Measurements from ENCODE around the gene FGD3.

Gene FGD3

DNA sequence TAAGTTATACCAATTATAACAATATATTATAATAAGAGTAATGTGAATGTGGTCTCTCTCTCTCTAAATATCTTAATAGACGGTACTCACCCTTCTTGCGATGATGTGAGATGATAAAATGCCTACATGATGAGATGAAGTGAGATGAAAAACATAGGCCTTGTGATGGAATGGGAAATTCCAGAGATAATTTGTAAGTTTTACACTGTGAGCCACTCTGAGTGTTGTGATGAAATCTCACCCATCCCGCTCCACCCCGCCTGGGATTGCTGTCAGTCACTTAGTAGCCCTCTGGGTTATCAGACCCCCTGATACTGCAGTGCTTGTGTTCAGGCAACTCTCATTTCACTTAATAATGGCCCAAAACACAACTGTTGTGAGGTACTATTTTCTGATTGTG, 121.6 kb downstream of the FGD3 start:
- Histone ChIP-seq H3K27me3 (ENCODE audit: insufficient read depth, low read length) (no peaks in the 10 kb centered on the region), H3K9ac (ENCODE audit: low read depth, low read length) (no peak overlapping the region), H3K27ac (ENCODE audit: low read depth, low read length) (no peak overlapping the region), H3K36me3 (ENCODE audit: insufficient read depth, low read length) (no peaks in the 10 kb centered on the region), H3K4me1 (ENCODE audit: insufficient read depth, low read length) (no peaks in the 10 kb centered on the region), H3K9me3 (ENCODE audit: insufficient read depth, low read depth, low read length) (no peaks in the 10 kb centered on the region), H3K4me3 (ENCODE audit: low read length) (no peak overlapping the region)
- WGBS, result 94% methylated on average over 4 of the region's 4 CpGs

DNA sequence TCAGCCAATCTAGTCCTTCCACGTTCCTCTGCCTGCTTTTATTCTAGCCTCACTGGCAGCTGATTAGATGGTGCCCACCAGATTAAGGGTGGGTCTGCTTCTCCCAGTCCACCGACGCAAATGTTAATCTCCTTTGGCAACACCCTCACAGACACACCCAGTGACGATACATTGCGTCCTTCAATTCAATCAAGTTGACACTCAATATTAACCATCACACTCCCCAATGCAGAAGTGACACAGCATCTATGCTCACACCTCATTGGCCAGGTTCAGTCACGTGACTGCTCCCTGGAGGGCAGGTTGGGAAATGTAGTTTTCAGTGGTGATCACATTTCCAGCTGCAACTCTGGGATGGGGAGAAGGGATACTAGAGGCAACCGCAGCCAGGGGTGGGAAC, 124.1 kb downstream of the FGD3 start:
- H3K4me1 ChIP-seq (ENCODE audit: insufficient read depth, low read length), result no peaks in the 10 kb centered on the region

DNA sequence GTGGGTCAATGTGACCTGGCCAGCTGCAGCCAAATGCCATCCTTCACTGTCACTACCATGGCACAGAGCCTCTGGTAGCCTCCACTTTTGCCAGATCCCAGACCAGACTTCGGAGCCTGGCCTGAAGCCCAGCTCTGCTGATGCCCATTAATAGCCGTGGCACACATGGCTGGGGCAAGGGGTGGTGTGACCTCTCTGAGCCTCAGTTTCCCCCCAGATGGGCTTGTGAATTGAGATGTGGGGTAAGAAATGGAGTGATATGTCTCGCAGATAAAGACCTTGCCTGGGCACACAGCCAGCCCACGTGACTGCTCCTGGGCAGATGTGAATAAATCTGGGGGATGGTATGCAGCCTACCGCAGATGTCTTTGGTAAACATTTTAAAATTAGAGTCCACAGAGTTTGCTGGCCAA, 125.1 kb downstream of the FGD3 start:
- no peak overlapping the region for H3K4me3 ChIP-seq (ENCODE audit: low read length)
- no peaks in the 10 kb centered on the region for H3K27me3 ChIP-seq (ENCODE audit: insufficient read depth, low read length)
- H3K27ac ChIP-seq (ENCODE audit: low read depth, low read length), result no peak overlapping the region
- H3K9me3 ChIP-seq (ENCODE audit: insufficient read depth, low read depth, low read length), result no peaks in the 10 kb centered on the region
- no peaks in the 10 kb centered on the region for H3K4me1 ChIP-seq (ENCODE audit: insufficient read depth, low read length)
- H3K9ac ChIP-seq (ENCODE audit: low read depth, low read length), result no peak overlapping the region
- 94% methylated on average over 5 of the region's 5 CpGs for WGBS
- no peaks in the 10 kb centered on the region for H3K36me3 ChIP-seq (ENCODE audit: insufficient read depth, low read length)

More for the DNA sequence above, 124.1 kb downstream of the FGD3 start:
- H3K9ac ChIP-seq (ENCODE audit: low read depth, low read length), result no peak overlapping the region
- H3K9me3 ChIP-seq (ENCODE audit: insufficient read depth, low read depth, low read length), result no peaks in the 10 kb centered on the region
- no peak overlapping the region for H3K4me3 ChIP-seq (ENCODE audit: low read length)
- WGBS, result 89% methylated on average over 7 of the region's 7 CpGs
- H3K27me3 ChIP-seq (ENCODE audit: insufficient read depth, low read length), result no peaks in the 10 kb centered on the region
- H3K36me3 ChIP-seq (ENCODE audit: insufficient read depth, low read length), result no peaks in the 10 kb centered on the region
- H3K27ac ChIP-seq (ENCODE audit: low read depth, low read length), result no peak overlapping the region

DNA sequence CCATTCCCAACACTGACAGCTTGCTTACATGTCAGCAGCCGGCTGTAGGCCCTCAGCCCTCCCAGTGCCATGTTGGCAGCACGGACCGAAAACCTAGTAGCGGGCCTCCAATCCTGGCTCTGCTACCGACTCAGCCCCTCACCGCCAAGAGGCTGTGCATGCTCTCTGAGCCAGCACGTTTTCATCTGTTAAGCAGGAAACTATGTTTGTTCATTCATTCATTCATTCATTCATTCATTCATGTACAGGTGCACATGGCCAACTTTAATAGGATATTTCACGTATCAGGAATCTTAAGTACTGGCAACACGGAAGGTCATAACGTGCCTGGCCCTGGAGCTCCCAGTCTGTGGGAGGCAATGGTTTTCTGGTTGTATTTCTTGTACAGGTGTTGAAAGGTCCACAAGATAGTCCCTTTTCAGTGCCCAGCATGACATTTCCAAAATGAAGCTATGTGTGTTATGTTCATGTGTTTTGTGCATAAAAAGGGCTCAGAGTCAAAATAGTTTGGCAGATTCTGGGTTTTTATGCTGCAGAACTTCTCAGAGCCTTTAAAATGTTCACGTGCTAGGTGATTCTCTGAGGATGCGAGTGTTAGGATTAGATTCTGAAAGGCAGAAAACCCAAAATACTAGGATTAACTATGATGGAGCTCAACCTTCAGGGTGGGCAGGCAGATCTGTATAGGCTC, 128.9 kb downstream of the FGD3 start:
- no peaks in the 10 kb centered on the region for H3K4me1 ChIP-seq (ENCODE audit: insufficient read depth, low read length)
- H3K4me3 ChIP-seq (ENCODE audit: low read length), result no peak overlapping the region
- 92% methylated on average over 12 of the region's 12 CpGs for WGBS
- no peaks in the 10 kb centered on the region for H3K36me3 ChIP-seq (ENCODE audit: insufficient read depth, low read length)
- no peak overlapping the region for H3K9ac ChIP-seq (ENCODE audit: low read depth, low read length)
- no peaks in the 10 kb centered on the region for H3K9me3 ChIP-seq (ENCODE audit: insufficient read depth, low read depth, low read length)
- H3K27ac ChIP-seq (ENCODE audit: low read depth, low read length), result no peak overlapping the region
- no peaks in the 10 kb centered on the region for H3K27me3 ChIP-seq (ENCODE audit: insufficient read depth, low read length)

DNA sequence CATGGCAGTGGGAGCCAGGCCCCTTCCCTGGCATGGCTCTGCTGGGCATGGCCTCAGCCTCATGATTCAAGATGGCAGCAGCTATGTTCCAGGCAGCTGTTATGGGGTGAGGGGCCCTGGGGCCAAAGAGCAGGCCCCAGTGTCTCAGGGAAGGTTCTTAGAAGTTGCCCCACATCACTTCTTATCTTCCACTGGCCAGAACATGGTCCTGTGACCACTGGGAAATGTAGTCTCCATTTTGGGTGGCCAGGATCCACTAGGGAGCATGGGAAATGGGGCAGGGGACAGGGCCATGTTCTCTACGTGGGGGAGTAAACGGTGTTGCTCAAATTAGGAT, 129.4 kb downstream of the FGD3 start:
- H3K9ac ChIP-seq (ENCODE audit: low read depth, low read length), result no peak overlapping the region
- H3K27me3 ChIP-seq (ENCODE audit: insufficient read depth, low read length), result no peaks in the 10 kb centered on the region
- 100% methylated on average over 2 of the region's 2 CpGs for WGBS
- no peaks in the 10 kb centered on the region for H3K9me3 ChIP-seq (ENCODE audit: insufficient read depth, low read depth, low read length)
- H3K36me3 ChIP-seq (ENCODE audit: insufficient read depth, low read length), result no peaks in the 10 kb centered on the region
- no peaks in the 10 kb centered on the region for H3K4me1 ChIP-seq (ENCODE audit: insufficient read depth, low read length)
- H3K27ac ChIP-seq (ENCODE audit: low read depth, low read length), result no peak overlapping the region
- no peak overlapping the region for H3K4me3 ChIP-seq (ENCODE audit: low read length)

DNA sequence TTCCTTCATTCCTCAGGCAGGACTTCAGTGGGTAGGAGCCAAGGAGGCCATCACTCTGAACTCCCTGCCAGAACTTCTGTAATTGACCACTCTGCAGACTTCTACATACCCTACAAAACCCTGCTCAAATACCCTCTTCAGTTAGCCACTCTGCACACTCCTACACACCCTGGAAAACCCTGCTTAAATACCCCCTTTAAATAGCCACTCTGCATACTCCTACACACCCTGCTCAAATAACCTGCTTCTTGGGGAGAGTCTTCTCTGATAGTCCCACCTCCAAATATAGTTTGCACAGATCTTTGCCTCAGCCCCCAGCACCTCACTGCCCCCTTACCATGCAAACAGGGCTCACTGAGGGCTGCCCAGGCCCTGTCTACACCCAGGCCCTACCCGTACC, 130.0 kb downstream of the FGD3 start:
- Histone ChIP-seq H3K9me3 (ENCODE audit: insufficient read depth, low read depth, low read length) (no peaks in the 10 kb centered on the region), H3K4me1 (ENCODE audit: insufficient read depth, low read length) (no peaks in the 10 kb centered on the region), H3K4me3 (ENCODE audit: low read length) (no peak overlapping the region), H3K27ac (ENCODE audit: low read depth, low read length) (no peak overlapping the region), H3K9ac (ENCODE audit: low read depth, low read length) (no peak overlapping the region), H3K36me3 (ENCODE audit: insufficient read depth, low read length) (no peaks in the 10 kb centered on the region), H3K27me3 (ENCODE audit: insufficient read depth, low read length) (no peaks in the 10 kb centered on the region)
- 85% methylated on average over 1 of the region's 1 CpG for WGBS

DNA sequence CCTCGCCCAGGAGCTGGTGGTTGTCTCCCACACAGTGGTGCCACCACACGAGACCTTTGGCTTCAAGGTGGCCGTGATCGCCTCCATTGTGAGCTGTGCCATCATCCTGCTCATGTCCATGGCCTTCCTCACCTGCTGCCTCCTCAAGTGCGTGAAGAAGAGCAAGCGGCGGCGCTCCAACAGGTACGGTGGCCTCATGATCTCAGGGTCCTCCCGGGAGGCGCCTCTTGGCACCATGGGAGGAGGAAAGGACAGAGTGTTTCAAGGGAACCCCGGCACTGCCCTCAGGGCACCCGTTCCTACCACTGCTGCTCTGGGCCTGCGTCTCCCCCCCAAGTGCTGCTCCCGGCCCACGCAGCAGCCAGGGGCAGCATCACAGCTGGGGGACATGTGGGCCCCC, 130.5 kb downstream of the FGD3 start:
- no peaks in the 10 kb centered on the region for H3K4me1 ChIP-seq (ENCODE audit: insufficient read depth, low read length)
- no peak overlapping the region for H3K4me3 ChIP-seq (ENCODE audit: low read length)
- no peaks in the 10 kb centered on the region for H3K27me3 ChIP-seq (ENCODE audit: insufficient read depth, low read length)
- no peak overlapping the region for H3K9ac ChIP-seq (ENCODE audit: low read depth, low read length)
- WGBS, result 96% methylated on average over 16 of the region's 16 CpGs
- H3K27ac ChIP-seq (ENCODE audit: low read depth, low read length), result no peak overlapping the region
- no peaks in the 10 kb centered on the region for H3K36me3 ChIP-seq (ENCODE audit: insufficient read depth, low read length)
- no peaks in the 10 kb centered on the region for H3K9me3 ChIP-seq (ENCODE audit: insufficient read depth, low read depth, low read length)

DNA sequence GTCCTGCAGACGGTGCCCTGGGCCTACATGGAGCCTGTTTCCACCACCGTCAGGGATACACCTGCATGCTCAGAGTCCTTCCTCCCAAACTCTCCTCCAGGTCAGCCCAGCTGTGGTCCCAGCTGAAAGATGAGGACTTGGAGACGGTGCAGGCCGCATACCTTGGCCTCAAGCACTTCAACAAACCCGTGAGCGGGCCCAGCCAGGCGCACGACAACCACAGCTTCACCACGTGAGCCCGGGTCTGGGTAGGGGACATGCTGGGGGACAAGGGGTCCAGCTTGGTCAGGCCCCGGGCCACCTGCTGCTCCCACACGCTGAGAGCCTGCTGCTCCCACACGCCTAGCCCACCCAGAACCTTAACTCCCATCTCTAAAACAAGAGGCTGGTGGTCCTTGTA, 132.0 kb downstream of the FGD3 start:
- no peaks in the 10 kb centered on the region for H3K36me3 ChIP-seq (ENCODE audit: insufficient read depth, low read length)
- H3K27me3 ChIP-seq (ENCODE audit: insufficient read depth, low read length), result no peaks in the 10 kb centered on the region
- no peak overlapping the region for H3K27ac ChIP-seq (ENCODE audit: low read depth, low read length)
- H3K9me3 ChIP-seq (ENCODE audit: insufficient read depth, low read depth, low read length), result no peaks in the 10 kb centered on the region
- 96% methylated on average over 13 of the region's 13 CpGs for WGBS
- H3K4me3 ChIP-seq (ENCODE audit: low read length), result no peak overlapping the region
- no peaks in the 10 kb centered on the region for H3K4me1 ChIP-seq (ENCODE audit: insufficient read depth, low read length)
- no peak overlapping the region for H3K9ac ChIP-seq (ENCODE audit: low read depth, low read length)

DNA sequence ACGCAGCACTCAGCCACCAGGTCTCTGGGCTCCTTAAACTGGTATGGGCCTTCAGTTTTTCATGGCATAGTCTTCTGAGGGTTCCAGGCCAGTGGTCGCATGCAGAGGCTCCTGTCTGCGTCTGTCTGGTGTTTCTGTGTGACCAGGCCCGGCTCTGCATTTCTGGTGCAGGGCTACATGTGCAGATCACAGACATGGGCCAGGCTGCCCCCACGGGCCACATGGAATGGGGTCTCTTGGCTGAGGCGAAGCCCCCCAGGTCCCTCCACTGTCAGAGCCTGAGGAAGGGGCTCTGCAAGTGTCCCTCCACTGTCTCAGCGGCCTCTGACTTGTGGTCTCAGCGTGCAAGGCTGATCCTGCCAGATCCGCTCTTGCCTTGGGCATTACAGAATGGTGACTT, 133.1 kb downstream of the FGD3 start:
- 88% methylated on average over 9 of the region's 9 CpGs for WGBS
- no peaks in the 10 kb centered on the region for H3K27me3 ChIP-seq (ENCODE audit: insufficient read depth, low read length)
- H3K9ac ChIP-seq (ENCODE audit: low read depth, low read length), result no peak overlapping the region

DNA sequence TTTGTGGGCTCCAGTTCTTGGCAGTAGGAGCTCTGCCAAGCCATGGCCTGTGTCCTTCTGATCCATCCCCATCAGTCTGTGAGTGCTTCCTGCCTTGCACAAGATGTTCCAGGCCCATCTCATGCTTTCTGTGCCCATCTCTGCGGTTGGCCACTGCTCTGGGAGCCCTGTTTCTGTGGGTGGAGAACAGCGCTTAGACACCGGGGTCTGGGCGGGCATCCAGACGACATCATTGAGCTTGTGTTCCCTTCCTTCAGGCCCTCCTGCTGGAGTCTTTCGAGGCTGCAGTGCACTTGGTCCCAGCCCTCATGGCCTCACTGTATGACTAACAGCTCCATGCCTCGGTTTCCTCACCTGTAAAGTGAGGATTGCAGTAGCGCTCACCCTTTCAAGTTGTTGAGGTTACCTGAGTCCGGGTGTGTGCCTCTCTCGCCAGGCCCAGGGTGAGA, 133.8 kb downstream of the FGD3 start:
- Histone ChIP-seq H3K4me1 (ENCODE audit: insufficient read depth, low read length) (no peaks in the 10 kb centered on the region), H3K9me3 (ENCODE audit: insufficient read depth, low read depth, low read length) (no peaks in the 10 kb centered on the region), H3K4me3 (ENCODE audit: low read length) (no peak overlapping the region), H3K27ac (ENCODE audit: low read depth, low read length) (no peak overlapping the region), H3K27me3 (ENCODE audit: insufficient read depth, low read length) (no peaks in the 10 kb centered on the region), H3K36me3 (ENCODE audit: insufficient read depth, low read length) (no peaks in the 10 kb centered on the region), H3K9ac (ENCODE audit: low read depth, low read length) (no peak overlapping the region)
- 94% methylated on average over 10 of the region's 10 CpGs for WGBS

More for the DNA sequence above, 133.1 kb downstream of the FGD3 start:
- H3K27ac ChIP-seq (ENCODE audit: low read depth, low read length), result no peak overlapping the region
- H3K36me3 ChIP-seq (ENCODE audit: insufficient read depth, low read length), result no peaks in the 10 kb centered on the region
- H3K9me3 ChIP-seq (ENCODE audit: insufficient read depth, low read depth, low read length), result no peaks in the 10 kb centered on the region
- H3K4me1 ChIP-seq (ENCODE audit: insufficient read depth, low read length), result no peaks in the 10 kb centered on the region
- H3K4me3 ChIP-seq (ENCODE audit: low read length), result no peak overlapping the region

DNA sequence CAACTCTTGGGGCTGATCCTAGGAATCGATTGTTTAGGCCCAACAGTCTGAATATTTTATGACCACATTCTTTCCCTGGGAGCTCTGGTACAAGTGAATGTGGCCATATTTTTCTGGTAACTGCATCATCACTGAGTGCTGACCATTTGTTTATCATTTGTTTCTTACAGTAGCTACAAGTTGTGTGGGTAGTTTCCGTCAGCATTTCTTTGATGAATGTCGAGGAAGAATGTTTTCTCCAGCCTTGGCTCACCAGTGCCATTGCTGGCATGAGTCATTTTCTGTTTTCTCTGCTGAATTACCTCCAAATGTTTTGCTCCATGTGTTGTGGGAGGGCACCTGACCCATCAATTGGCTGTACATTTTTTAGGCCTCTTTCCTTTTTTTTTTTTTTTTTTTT, 134.6 kb downstream of the FGD3 start:
- H3K27me3 ChIP-seq (ENCODE audit: insufficient read depth, low read length), result no peaks in the 10 kb centered on the region
- no peaks in the 10 kb centered on the region for H3K9me3 ChIP-seq (ENCODE audit: insufficient read depth, low read depth, low read length)
- no peak overlapping the region for H3K4me3 ChIP-seq (ENCODE audit: low read length)
- WGBS, result 93% methylated on average over 3 of the region's 3 CpGs
- no peaks in the 10 kb centered on the region for H3K4me1 ChIP-seq (ENCODE audit: insufficient read depth, low read length)
- H3K36me3 ChIP-seq (ENCODE audit: insufficient read depth, low read length), result no peaks in the 10 kb centered on the region
- H3K27ac ChIP-seq (ENCODE audit: low read depth, low read length), result no peak overlapping the region
- no peak overlapping the region for H3K9ac ChIP-seq (ENCODE audit: low read depth, low read length)

DNA sequence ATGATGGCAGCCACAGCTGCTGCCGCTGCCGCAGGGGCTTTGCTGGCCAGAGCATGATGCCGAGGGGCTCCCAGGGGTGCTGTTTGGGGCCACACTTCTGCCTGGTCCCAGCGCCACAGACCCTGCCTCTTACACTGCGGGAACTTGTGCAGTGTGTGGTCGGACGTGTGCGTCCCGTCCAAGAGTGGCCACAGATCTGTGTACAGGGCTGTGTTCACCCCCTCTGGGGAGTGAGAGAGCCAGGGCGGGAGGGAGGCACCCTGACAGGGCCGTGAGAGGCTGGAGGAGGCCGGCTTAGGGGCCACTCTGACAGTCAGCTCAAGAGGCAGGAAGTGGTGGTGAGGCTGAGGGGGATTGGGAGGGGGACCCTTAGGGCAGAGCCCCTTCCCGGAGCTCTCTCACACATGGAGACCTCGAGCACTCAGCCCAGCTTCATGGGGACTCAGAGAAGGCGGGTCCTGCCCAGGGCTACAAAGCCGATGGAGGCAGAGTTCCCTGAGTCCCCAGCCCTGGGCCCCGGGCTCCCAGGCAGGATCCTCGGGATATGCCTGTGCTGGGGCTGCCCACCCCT, 135.6 kb downstream of the FGD3 start:
- no peaks in the 10 kb centered on the region for H3K4me1 ChIP-seq (ENCODE audit: insufficient read depth, low read length)
- no peak overlapping the region for H3K9ac ChIP-seq (ENCODE audit: low read depth, low read length)
- H3K4me3 ChIP-seq (ENCODE audit: low read length), result no peak overlapping the region
- no peak overlapping the region for H3K27ac ChIP-seq (ENCODE audit: low read depth, low read length)
- H3K27me3 ChIP-seq (ENCODE audit: insufficient read depth, low read length), result no peaks in the 10 kb centered on the region
- no peaks in the 10 kb centered on the region for H3K36me3 ChIP-seq (ENCODE audit: insufficient read depth, low read length)
- WGBS, result 83% methylated on average over 18 of the region's 18 CpGs
- no peaks in the 10 kb centered on the region for H3K9me3 ChIP-seq (ENCODE audit: insufficient read depth, low read depth, low read length)
